PC-9 (cell line): ENCODE measurements around the gene DUSP2. TPM values are rescaled to one million over a fixed set of nuclear protein-coding genes. Genes with fewer than 3 reads are reported as not detected.

ENCODE experiments used
- BruUV-seq: library from RNA; stranded (reverse); fragments of 400-500 nt; replicated peaks from 2 replicates; lab custom pipeline; 2021; lab: Mats Ljungman, UMichigan
- CTCF ChIA-PET: fragments of 300-600 bp; sonication (Branson Sonifier 250); formaldehyde crosslinking; loops from one replicate; lab custom pipeline; 2022; ENCODE audit warnings: antibody characterized with exemption; lab: Charles Lee
- POLR2A ChIA-PET: fragments of 300-600 bp; sonication (Branson Sonifier 250); formaldehyde crosslinking; loops from one replicate; lab custom pipeline; 2022; ENCODE audit warnings: antibody characterized with exemption; ENCODE audit not compliant: unreplicated experiment; lab: Charles Lee
- DNase-seq, 2 experiments: peaks; one replicate each; pipeline versions ENCODE4 v3.0.0 to v3.0.0-alpha.2; 2015 to 2022; ENCODE audit warnings: mixed read lengths in 1 of 2
- H2AFZ ChIP-seq: fragments of 200-600 bp; sonication (generic); 2 replicates; pipeline ENCODE4 v1.8.1; 2017; ENCODE audit warnings: antibody characterized with exemption
- H3F3A ChIP-seq: fragments of 200-600 bp; sonication (generic); 2 replicates; pipeline ENCODE4 v1.8.1; 2017; ENCODE audit warnings: antibody characterized with exemption, mild to moderate bottlenecking, low read depth; ENCODE audit not compliant: insufficient read depth
- H3K27ac ChIP-seq: fragments of 200-600 bp; sonication (generic); 2 replicates; pipeline ENCODE4 v1.6.1; 2016; ENCODE audit warnings: mixed run types
- H3K27me3 ChIP-seq: fragments of 200-600 bp; sonication (generic); 2 replicates; pipeline ENCODE4 v1.6.1; 2016; ENCODE audit warnings: low read depth, mixed run types; ENCODE audit not compliant: insufficient read depth
- H3K36me3 ChIP-seq: fragments of 200-600 bp; sonication (generic); 2 replicates; pipeline ENCODE4 v1.6.1; 2016; ENCODE audit warnings: low read depth, mixed run types
- H3K4me1 ChIP-seq: fragments of 200-600 bp; sonication (generic); replicated peaks from 2 replicates; pipeline ENCODE4 v1.6.1; 2016; ENCODE audit warnings: mixed run types; ENCODE audit not compliant: insufficient read depth
- H3K4me2 ChIP-seq: fragments of 200-600 bp; sonication (generic); 2 replicates; pipeline ENCODE4 v1.6.1; 2017; ENCODE audit warnings: mixed run types
- H3K4me3 ChIP-seq: fragments of 200-600 bp; sonication (generic); 2 replicates; pipeline ENCODE4 v1.6.1; 2016; ENCODE audit warnings: mixed run types
- H3K79me2 ChIP-seq: fragments of 200-600 bp; sonication (generic); 2 replicates; pipeline ENCODE4 v1.6.1; 2017; ENCODE audit warnings: low read depth, mixed run types
- H3K9me2 ChIP-seq: fragments of 200-600 bp; sonication (generic); 2 replicates; pipeline ENCODE4 v1.8.1; 2017; ENCODE audit warnings: mild to moderate bottlenecking; ENCODE audit not compliant: insufficient read depth
- H3K9me3 ChIP-seq: fragments of 200-600 bp; sonication (generic); 2 replicates; pipeline ENCODE4 v1.8.1; 2016; ENCODE audit warnings: low read depth; ENCODE audit not compliant: insufficient read depth
- H4K20me1 ChIP-seq: fragments of 200-600 bp; sonication (generic); 2 replicates; pipeline ENCODE4 v1.8.1; 2017; ENCODE audit not compliant: insufficient read depth
- EZH2 ChIP-seq: fragments of 200-600 bp; sonication (generic); IDR thresholded peaks from 2 replicates; pipeline ENCODE4 v1.8.0; 2017; ENCODE audit warnings: antibody characterized with exemption, low read depth
- intact Hi-C: fragments of 100-400 bp; cut with micrococcal nuclease; formaldehyde crosslinking; loops from one replicate; pipeline ENCODE4 v1.10.0; 2022; ENCODE audit not compliant: unreplicated experiment
- total RNA-seq: library from RNA; stranded (reverse); gene quantifications from 2 replicates; pipeline ENCODE4 v1.2.3, GENCODE V29; 2021
- TF ChIP-seq, protein P1 (sequence below): fragments of 200-600 bp; sonication (generic); conservative IDR thresholded peaks from 2 replicates; pipeline ENCODE4 v1.6.1; 2017; ENCODE audit warnings: mixed run types, antibody characterized with exemption, mild to moderate bottlenecking, moderate library complexity

Gene DUSP2
- total RNA-seq, 1 experiment from 2014 or later = 4.0 TPM

DNA sequence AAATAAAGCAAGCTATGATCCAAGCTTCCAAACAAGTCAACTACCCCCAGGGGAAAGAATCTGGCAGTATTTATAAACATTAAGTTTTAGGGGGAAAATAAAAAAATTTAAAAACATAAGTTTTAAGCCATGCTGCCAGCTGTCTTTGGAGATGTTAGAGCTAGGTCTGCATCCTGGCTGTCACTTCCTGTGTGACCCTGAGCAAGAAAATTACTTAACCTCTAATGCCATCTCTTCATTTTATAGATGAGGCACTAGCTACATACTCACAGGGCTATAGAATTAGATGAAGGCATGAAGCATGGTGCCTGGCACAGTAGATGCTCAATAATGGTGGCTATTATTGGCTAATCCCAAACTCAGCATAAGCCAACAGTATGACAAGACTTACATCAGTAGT lies 35.3 kb upstream of the DUSP2 start:
- H3K79me2 ChIP-seq = no peaks in the 10 kb centered on the region
- H2AFZ ChIP-seq = no peak overlapping the region
- no peak overlapping the region for H3K27ac ChIP-seq
- H3F3A ChIP-seq = peaks cover 32% of the 10 kb centered on the region
- no peak overlapping the region for H3K4me3 ChIP-seq
- H4K20me1 ChIP-seq = no peaks in the 10 kb centered on the region
- no peaks in the 10 kb centered on the region for H3K9me3 ChIP-seq
- no peaks in the 10 kb centered on the region for H3K9me2 ChIP-seq
- H3K36me3 ChIP-seq = no peaks in the 10 kb centered on the region
- DNase-seq = no peak
- ChIA-PET CTCF (no interaction called here), POLR2A (interaction anchor here (0.7 kb wide), 1 partner anchor 636 kb away, joined by 4 read pairs; the partner anchor contains the start of gene CNNM3)
- no peaks in the 10 kb centered on the region for H3K4me1 ChIP-seq
- BruUV-seq = no TSS peak
- no peak for TF ChIP-seq EZH2
- TF ChIP-seq, protein P1, sequence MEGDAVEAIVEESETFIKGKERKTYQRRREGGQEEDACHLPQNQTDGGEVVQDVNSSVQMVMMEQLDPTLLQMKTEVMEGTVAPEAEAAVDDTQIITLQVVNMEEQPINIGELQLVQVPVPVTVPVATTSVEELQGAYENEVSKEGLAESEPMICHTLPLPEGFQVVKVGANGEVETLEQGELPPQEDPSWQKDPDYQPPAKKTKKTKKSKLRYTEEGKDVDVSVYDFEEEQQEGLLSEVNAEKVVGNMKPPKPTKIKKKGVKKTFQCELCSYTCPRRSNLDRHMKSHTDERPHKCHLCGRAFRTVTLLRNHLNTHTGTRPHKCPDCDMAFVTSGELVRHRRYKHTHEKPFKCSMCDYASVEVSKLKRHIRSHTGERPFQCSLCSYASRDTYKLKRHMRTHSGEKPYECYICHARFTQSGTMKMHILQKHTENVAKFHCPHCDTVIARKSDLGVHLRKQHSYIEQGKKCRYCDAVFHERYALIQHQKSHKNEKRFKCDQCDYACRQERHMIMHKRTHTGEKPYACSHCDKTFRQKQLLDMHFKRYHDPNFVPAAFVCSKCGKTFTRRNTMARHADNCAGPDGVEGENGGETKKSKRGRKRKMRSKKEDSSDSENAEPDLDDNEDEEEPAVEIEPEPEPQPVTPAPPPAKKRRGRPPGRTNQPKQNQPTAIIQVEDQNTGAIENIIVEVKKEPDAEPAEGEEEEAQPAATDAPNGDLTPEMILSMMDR = no peak
- intact Hi-C loops = no loop called here
- no peaks in the 10 kb centered on the region for H3K27me3 ChIP-seq
- no peak overlapping the region for H3K4me2 ChIP-seq

DNA sequence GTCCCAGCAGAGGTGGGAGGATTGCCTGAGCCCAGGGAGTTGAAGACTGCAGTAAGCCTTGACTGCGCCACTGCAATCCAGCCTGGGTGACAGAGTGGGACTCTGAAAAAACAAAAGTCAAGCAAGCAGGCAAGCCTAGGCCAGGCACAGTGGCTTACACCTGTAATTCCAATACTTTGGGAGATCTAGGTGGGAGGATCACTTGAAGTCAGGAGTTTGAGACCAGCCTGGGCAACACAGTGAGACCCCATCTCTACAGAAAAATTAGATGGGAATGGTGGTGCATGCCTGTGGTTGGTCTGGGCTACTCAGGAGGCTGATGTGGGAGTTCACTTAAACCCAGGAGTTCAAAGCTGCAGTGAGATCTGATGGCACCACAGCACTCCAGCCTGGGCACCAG lies 34.8 kb upstream of the DUSP2 start:
- Histone ChIP-seq H4K20me1 (no peaks in the 10 kb centered on the region), H3F3A (peaks cover 27% of the 10 kb centered on the region), H3K9me2 (no peaks in the 10 kb centered on the region), H3K27ac (no peak overlapping the region), H3K4me3 (no peak overlapping the region), H3K4me2 (no peak overlapping the region), H3K4me1 (no peaks in the 10 kb centered on the region), H3K27me3 (no peaks in the 10 kb centered on the region), H3K36me3 (no peaks in the 10 kb centered on the region), H3K79me2 (no peaks in the 10 kb centered on the region), H2AFZ (no peak overlapping the region), H3K9me3 (no peaks in the 10 kb centered on the region)
- CTCF ChIA-PET = no interaction called here
- POLR2A ChIA-PET = interaction anchor here (0.7 kb wide), 1 partner anchor 636 kb away, joined by 4 read pairs; the partner anchor contains the start of gene CNNM3
- no peak for DNase-seq
- intact Hi-C loops = no loop called here
- TF ChIP-seq EZH2 = no peak
- TF ChIP-seq, protein P1 = no peak
- BruUV-seq = no TSS peak

DNA sequence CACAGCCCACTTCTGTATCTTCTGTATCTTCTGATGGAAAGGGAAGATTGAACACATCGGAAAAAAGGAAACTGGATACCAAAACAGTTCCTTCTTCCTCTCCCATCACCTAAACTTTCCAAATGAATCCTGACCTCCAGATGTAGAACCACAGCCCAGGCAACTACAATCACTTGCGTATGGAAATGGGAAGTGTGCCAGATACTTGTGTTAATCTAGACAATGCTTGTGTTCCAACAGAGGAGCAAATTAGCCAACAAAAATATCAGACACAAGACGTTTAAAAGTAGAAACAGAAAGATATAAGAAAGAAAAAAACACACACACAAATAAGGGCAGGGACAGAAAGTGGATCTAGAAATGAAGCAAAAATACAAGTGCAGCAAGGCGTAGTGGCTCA lies 31.4 kb upstream of the DUSP2 start:
- no peaks in the 10 kb centered on the region for H3K36me3 ChIP-seq
- no peak overlapping the region for H2AFZ ChIP-seq
- H4K20me1 ChIP-seq = no peaks in the 10 kb centered on the region
- H3K4me1 ChIP-seq = no peaks in the 10 kb centered on the region
- no peaks in the 10 kb centered on the region for H3K79me2 ChIP-seq
- BruUV-seq = no TSS peak
- CTCF ChIA-PET = no interaction called here
- DNase-seq = no peak
- intact Hi-C loops = no loop called here
- no peak overlapping the region for H3K27ac ChIP-seq
- no peaks in the 10 kb centered on the region for H3K9me2 ChIP-seq
- H3K4me3 ChIP-seq = no peak overlapping the region
- TF ChIP-seq EZH2 = no peak
- TF ChIP-seq, protein P1 = no peak
- no peaks in the 10 kb centered on the region for H3K9me3 ChIP-seq
- no peak overlapping the region for H3K4me2 ChIP-seq
- peaks cover 2% of the 10 kb centered on the region for H3F3A ChIP-seq
- POLR2A ChIA-PET = interaction anchor here (0.7 kb wide), 1 partner anchor 55 kb away, joined by 3 read pairs; no protein-coding TSS in a partner anchor
- H3K27me3 ChIP-seq = no peaks in the 10 kb centered on the region
